HepG2 (cell line): ENCODE measurements around the gene A3GALT2. TPM values are rescaled to one million over a fixed set of nuclear protein-coding genes. Genes with fewer than 3 reads are reported as not detected.
A peak's percentile ranks its signal among the peaks of the same experiment; 100 is the strongest.

Experiments
- AFF4 ChIP-seq: sonication (generic); formaldehyde crosslinking; IDR thresholded peaks from 2 replicates; pipeline ENCODE4 v1.4.0; 2020; ENCODE audit warnings: missing genetic modification reagents
- ATF3 ChIP-seq: sonication (generic); formaldehyde crosslinking; IDR thresholded peaks from 2 replicates; pipeline ENCODE4 v1.4.0; 2020; ENCODE audit warnings: missing genetic modification reagents
- BCL3 ChIP-seq: sonication (generic); formaldehyde crosslinking; IDR thresholded peaks from 2 replicates; pipeline ENCODE4 v1.5.1; 2020; ENCODE audit warnings: mild to moderate bottlenecking, missing genetic modification reagents, moderate library complexity
- BRD4 ChIP-seq: sonication (generic); formaldehyde crosslinking; IDR thresholded peaks from 2 replicates; pipeline ENCODE4 v1.4.0; 2020; ENCODE audit warnings: missing genetic modification reagents
- CBX2 ChIP-seq, 2 experiments: fragments of 200-600 bp in 1 of 2; sonication (generic); formaldehyde crosslinking in 1 of 2; IDR thresholded peaks; 2 replicates each; pipeline versions ENCODE4 v1.7.0 to v1.8.1; 2018 to 2022; ENCODE audit warnings: low read depth in 2 of 2, low read length in 1 of 2, mild to moderate bottlenecking in 1 of 2, missing genetic modification reagents in 1 of 2
- GABPB1 ChIP-seq: IDR thresholded peaks from 2 replicates; pipeline ENCODE4 v1.6.1; 2016; ENCODE audit warnings: mild to moderate bottlenecking, missing genetic modification reagents, moderate library complexity, missing compliant biosample characterization
- GPBP1L1 ChIP-seq: sonication (generic); formaldehyde crosslinking; IDR thresholded peaks from 2 replicates; pipeline ENCODE4 v1.5.0; 2020; ENCODE audit warnings: mild to moderate bottlenecking, missing genetic modification reagents
- HDAC1 ChIP-seq: sonication (generic); formaldehyde crosslinking; IDR thresholded peaks from 2 replicates; pipeline ENCODE4 v1.5.1; 2020; ENCODE audit warnings: mild to moderate bottlenecking, missing genetic modification reagents
- MED1 ChIP-seq: sonication (generic); formaldehyde crosslinking; IDR thresholded peaks from 2 replicates; pipeline ENCODE4 v1.4.0; 2020; ENCODE audit warnings: missing genetic modification reagents
- MZF1 ChIP-seq: sonication (generic); formaldehyde crosslinking; IDR thresholded peaks from 2 replicates; pipeline ENCODE4 v1.8.1; 2023; ENCODE audit warnings: mild to moderate bottlenecking, missing genetic modification reagents, borderline replicate concordance
- NCOA1 ChIP-seq: sonication (generic); formaldehyde crosslinking; IDR thresholded peaks from 2 replicates; pipeline ENCODE4 v1.9.0; 2021; ENCODE audit warnings: missing genetic modification reagents
- NR2F6 ChIP-seq, 2 experiments: IDR thresholded peaks; 2 replicates each; pipeline ENCODE4 v1.6.1; 2016; ENCODE audit warnings: antibody characterized with exemption in 1 of 2, mild to moderate bottlenecking in 1 of 2
- SP1 ChIP-seq, 2 experiments: fragments of 450-650 bp in 1 of 2; sonication (generic) in 1 of 2; formaldehyde crosslinking in 1 of 2; IDR thresholded peaks; 2 replicates each; pipeline versions ENCODE4 v1.4.0 to v1.6.1; 2016 to 2020; ENCODE audit warnings: missing genetic modification reagents in 1 of 2
- SSRP1 ChIP-seq: IDR thresholded peaks from 2 replicates; pipeline ENCODE4 v1.6.1; 2016; ENCODE audit warnings: control low read depth
- ZNF432 ChIP-seq: sonication (generic); formaldehyde crosslinking; IDR thresholded peaks from 2 replicates; pipeline ENCODE4 v1.5.0; 2020; ENCODE audit warnings: missing genetic modification reagents, mild to moderate bottlenecking, borderline replicate concordance
- ZNF552 ChIP-seq: sonication (generic); formaldehyde crosslinking; IDR thresholded peaks from 2 replicates; pipeline ENCODE4 v1.9.0; 2022; ENCODE audit warnings: missing genetic modification reagents, mild to moderate bottlenecking, borderline replicate concordance
- ZNF574 ChIP-seq: sonication (generic); formaldehyde crosslinking; IDR thresholded peaks from 2 replicates; pipeline ENCODE4 v1.4.0; 2020; ENCODE audit warnings: missing genetic modification reagents
- ZSCAN12 ChIP-seq: sonication (generic); formaldehyde crosslinking; IDR thresholded peaks from 2 replicates; pipeline ENCODE4 v1.9.0; 2021; ENCODE audit warnings: mild to moderate bottlenecking, missing genetic modification reagents
- polyA plus RNA-seq, 8 experiments: library from polyadenylated mRNA; depleted of rRNA in 3 of 8; stranded (reverse) in 7 of 8; unstranded in 1 of 8; fragments of >200 nt; fragmentation: Illumina TruSeq in 4 of 8; extraction: Trizol in 4 of 8; gene quantifications; 2 replicates each; pipeline versions ENCODE4 v1.2.1 to v1.2.3, GENCODE V29; 2011 to 2016; ENCODE audit warnings: low read depth in 4 of 8, missing spikeins in 1 of 8, mixed read lengths in 1 of 8; ENCODE audit not compliant: insufficient read depth in 1 of 8
- total RNA-seq, 5 experiments: library from RNA; depleted of rRNA; stranded (reverse); fragments of >200 nt; fragmentation: Illumina TruSeq; extraction: Trizol; gene quantifications; 2 replicates each; pipeline ENCODE4 v1.2.3, GENCODE V29; 2016; ENCODE audit warnings: low read depth in 1 of 5

The A3GALT2 gene
- total and polyA plus RNA-seq, 2 of the 13 experiments (the other 11 are each of a cell fraction or from before 2014, with no cell fraction given): not detected

- TF ChIP-seq NCOA1 (0 out of 2 replicates have a peak, but pooled peaks have one; percentile 75), SP1 (IDR thresholded peaks at IDR 0.05) (no peak), SP1 (CRISPR knock-in tag; IDR thresholded peaks at IDR 0.05) (peak; percentile 66), GPBP1L1 (CRISPR knock-in tag) (no peak), MZF1 (CRISPR knock-in tag) (0 out of 2 replicates have a peak, but pooled peaks have one; percentile 82), BCL3 (CRISPR knock-in tag) (peak; percentile 77; the same call in 1 of the 2 replicates), CBX2 (IDR thresholded peaks at IDR 0.05; ENCODE audit: low read depth, low read length) (no peak), CBX2 (CRISPR knock-in tag; IDR thresholded peaks at IDR 0.05; ENCODE audit: low read depth) (no peak), GABPB1 (CRISPR knock-in tag) (peak; percentile 79), MED1 (CRISPR knock-in tag) (peak; percentile 74), HDAC1 (CRISPR knock-in tag) (peak; percentile 44; the same call in 1 of the 2 replicates), NR2F6 (IDR thresholded peaks at IDR 0.05) (no peak), NR2F6 (CRISPR knock-in tag; IDR thresholded peaks at IDR 0.05) (no peak), ZNF432 (CRISPR knock-in tag) (no peak), SSRP1 (CRISPR knock-in tag) (no peak), ZNF552 (CRISPR knock-in tag) (peak; percentile 33; the same call in 1 of the 2 replicates), AFF4 (CRISPR knock-in tag) (no peak), ZNF574 (peak; percentile 75), ATF3 (CRISPR knock-in tag) (no peak), BRD4 (CRISPR knock-in tag) (peak; percentile 71; the same call in 1 of the 2 replicates), ZSCAN12 (CRISPR knock-in tag) (0 out of 2 replicates have a peak, but pooled peaks have one; percentile 54)
Measured at GRCh38 chr1:33349778-33350610, 29.1 kb upstream of the A3GALT2 start (continued).
